ENCODE measurements around the gene ZNF202. TPM values are rescaled to one million over a fixed set of nuclear protein-coding genes. Genes with fewer than 3 reads are reported as not detected.

Gene ZNF202
- total and polyA plus RNA-seq, 3 donors from 2014 or later: 24.4 to 30.7 (median 25.5) TPM

- no peaks in the 10 kb centered on the region for H3K27me3 ChIP-seq
- DNase-seq: no peak
- no peak for TF ChIP-seq POLR2A (IDR thresholded peaks at IDR 0.05)
- no peak for TF ChIP-seq CTCF (IDR thresholded peaks at IDR 0.05)
- no peak overlapping the region for H3K27ac ChIP-seq
- H3K36me3 ChIP-seq (ENCODE audit: low read depth, missing control alignments): no peaks in the 10 kb centered on the region
- H3K9me3 ChIP-seq: no peaks in the 10 kb centered on the region
- no peak overlapping the region for H3K4me3 ChIP-seq
- no peaks in the 10 kb centered on the region for H3K4me1 ChIP-seq
- 84 to 93% methylated on average over 2 of the region's 2 CpGs for WGBS, 2 donors
- intact Hi-C loops (cut with DNase I; ENCODE audit: low total_unique reads): no loop called here
Measured at GRCh38 chr11:123678246-123678645, 63.2 kb downstream of the ZNF202 start.

DNA sequence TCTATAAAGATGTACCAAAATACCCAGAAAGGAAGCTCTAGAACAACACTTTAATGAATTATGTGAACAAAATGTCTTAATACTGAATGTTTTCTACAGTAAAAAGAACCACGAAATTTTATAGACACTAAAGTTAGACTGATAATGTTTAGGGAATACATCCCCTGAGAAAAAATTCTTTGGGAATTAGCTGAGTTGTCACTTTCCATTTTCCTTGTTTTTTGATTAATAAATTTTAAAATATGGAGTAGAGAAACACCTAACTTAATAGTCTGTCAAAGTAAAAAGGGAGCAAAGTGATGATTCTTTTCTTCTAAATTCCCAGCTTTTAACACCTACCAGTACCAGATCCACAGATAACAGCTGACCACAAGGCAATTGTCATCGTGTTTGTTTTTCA is 64.0 kb downstream of the ZNF202 start:
- WGBS, 2 donors: 73 to 81% methylated on average over 2 of the region's 2 CpGs
- H3K4me1 ChIP-seq: no peaks in the 10 kb centered on the region
- intact Hi-C loops (cut with DNase I; ENCODE audit: low total_unique reads): no loop called here
- no peak overlapping the region for H3K4me3 ChIP-seq
- TF ChIP-seq POLR2A (IDR thresholded peaks at IDR 0.05): no peak
- no peak for TF ChIP-seq CTCF (IDR thresholded peaks at IDR 0.05)
- no peaks in the 10 kb centered on the region for H3K27me3 ChIP-seq
- DNase-seq: no peak
- no peak overlapping the region for H3K27ac ChIP-seq
- H3K9me3 ChIP-seq: no peaks in the 10 kb centered on the region
- H3K36me3 ChIP-seq (ENCODE audit: low read depth, missing control alignments): no peaks in the 10 kb centered on the region

GRCh38 chr11:123674297-123674696 is 67.2 kb downstream of the ZNF202 start:
- WGBS, 2 donors: 70 to 91% methylated on average over 2 of the region's 2 CpGs
- intact Hi-C loops (cut with DNase I; ENCODE audit: low total_unique reads): no loop called here

More at GRCh38 chr11:123674297-123674696, 67.2 kb downstream of the ZNF202 start:
- Histone ChIP-seq H3K27me3 (no peaks in the 10 kb centered on the region), H3K9me3 (no peaks in the 10 kb centered on the region), H3K36me3 (ENCODE audit: low read depth, missing control alignments) (no peaks in the 10 kb centered on the region), H3K4me1 (no peaks in the 10 kb centered on the region), H3K4me3 (no peak overlapping the region), H3K27ac (no peak overlapping the region)
- no peak for DNase-seq
- no peak for TF ChIP-seq CTCF (IDR thresholded peaks at IDR 0.05)
- TF ChIP-seq POLR2A (IDR thresholded peaks at IDR 0.05): no peak

Small RNA genes within 50 kb of the gene (small RNA-seq; reads per million reads assigned to genes)
- gene RNU1-21P: 0 to 0.09 reads per million in 2 donors

Other genes with a start within 250 kb of the ZNF202 start
- 1 to 10 TPM; 3.9 to 5.1 TPM for gene SCN3B, start 87.0 kb downstream of the ZNF202 start, total RNA-seq
- 2.4 TPM for gene SCN3B, start 87.0 kb downstream of the ZNF202 start, polyA plus RNA-seq (ENCODE audit: insufficient read depth, low read depth, low replicate concordance)
- gene OR6X1, start 12.9 kb upstream of the ZNF202 start, total RNA-seq: not detected
- gene OR6X1, start 12.9 kb upstream of the ZNF202 start, polyA plus RNA-seq (ENCODE audit: insufficient read depth, low read depth, low replicate concordance): not detected
- not detected for gene OR6M1, start 64.7 kb upstream of the ZNF202 start, total RNA-seq
- not detected for gene OR6M1, start 64.7 kb upstream of the ZNF202 start, polyA plus RNA-seq (ENCODE audit: insufficient read depth, low read depth, low replicate concordance)
- gene TMEM225, start 144.0 kb upstream of the ZNF202 start, total RNA-seq: 1 to 10 TPM; 6.1 to 10.0 TPM
- 49.1 TPM for gene TMEM225, start 144.0 kb upstream of the ZNF202 start, polyA plus RNA-seq (ENCODE audit: insufficient read depth, low read depth, low replicate concordance)
- gene OR8D4, start 160.5 kb upstream of the ZNF202 start, total RNA-seq: 10 to 100 TPM in 1 of 2 donors, 1 to 10 TPM in 1; 5.6 to 11.7 TPM
- not detected for gene OR8D4, start 160.5 kb upstream of the ZNF202 start, polyA plus RNA-seq (ENCODE audit: insufficient read depth, low read depth, low replicate concordance)
- gene OR4D5, start 198.0 kb upstream of the ZNF202 start, total RNA-seq: 1 to 10 TPM; 4.0 to 5.5 TPM
- gene OR4D5, start 198.0 kb upstream of the ZNF202 start, polyA plus RNA-seq (ENCODE audit: insufficient read depth, low read depth, low replicate concordance): not detected
- not detected for gene OR6T1, start 202.2 kb upstream of the ZNF202 start, total RNA-seq
- gene OR6T1, start 202.2 kb upstream of the ZNF202 start, polyA plus RNA-seq (ENCODE audit: insufficient read depth, low read depth, low replicate concordance): 0.71 TPM
- not detected for gene OR10S1, start 236.1 kb upstream of the ZNF202 start, total RNA-seq
- not detected for gene OR10S1, start 236.1 kb upstream of the ZNF202 start, polyA plus RNA-seq (ENCODE audit: insufficient read depth, low read depth, low replicate concordance)

All from testis (tissue), 3 donors.